ENCODE measurements around the gene PRKD1.
"Not testable (repeated sequence)": the region's sequence is repeated elsewhere in the genome, so short reads cannot be mapped to it uniquely, and the experiment has no call there.

PRKD1 gene

GRCh38 chr14:29740491-29740890 lies 187.2 kb downstream of the PRKD1 start:
- DNase-seq (ENCODE audit: low read depth) = no peak

- DNase-seq (ENCODE audit: low read depth) = no peak
Measured at GRCh38 chr14:29738950-29739349, 188.7 kb downstream of the PRKD1 start.

- no peak for DNase-seq (ENCODE audit: low read depth)
Measured at GRCh38 chr14:29738056-29738455, 189.6 kb downstream of the PRKD1 start.

GRCh38 chr14:29735459-29735858 lies 192.2 kb downstream of the PRKD1 start:
- no peak for DNase-seq (ENCODE audit: low read depth)

GRCh38 chr14:29734732-29735131 lies 192.9 kb downstream of the PRKD1 start:
- DNase-seq (ENCODE audit: low read depth) = no peak

GRCh38 chr14:29726560-29727331 lies 200.9 kb downstream of the PRKD1 start:
- not testable (repeated sequence) for DNase-seq (ENCODE audit: low read depth)

- no peak for DNase-seq (ENCODE audit: low read depth)
Measured at GRCh38 chr14:29724991-29725390, 202.7 kb downstream of the PRKD1 start.

GRCh38 chr14:29722831-29723230 lies 204.8 kb downstream of the PRKD1 start:
- DNase-seq (ENCODE audit: low read depth) = no peak

GRCh38 chr14:29721586-29721985 lies 206.1 kb downstream of the PRKD1 start:
- no peak for DNase-seq (ENCODE audit: low read depth)

GRCh38 chr14:29717901-29718300 lies 209.7 kb downstream of the PRKD1 start:
- no peak for DNase-seq (ENCODE audit: low read depth)

GRCh38 chr14:29716150-29716549 lies 211.5 kb downstream of the PRKD1 start:
- DNase-seq (ENCODE audit: low read depth) = no peak

- DNase-seq (ENCODE audit: low read depth) = no peak
Measured at GRCh38 chr14:29712601-29713000, 215.0 kb downstream of the PRKD1 start.

GRCh38 chr14:29710015-29710414 lies 217.6 kb downstream of the PRKD1 start:
- DNase-seq (ENCODE audit: low read depth) = no peak

GRCh38 chr14:29709490-29709889 lies 218.2 kb downstream of the PRKD1 start:
- no peak for DNase-seq (ENCODE audit: low read depth)

GRCh38 chr14:29706700-29707099 lies 220.9 kb downstream of the PRKD1 start:
- DNase-seq (ENCODE audit: low read depth) = no peak

- no peak for DNase-seq (ENCODE audit: low read depth)
Measured at GRCh38 chr14:29705801-29706200, 221.8 kb downstream of the PRKD1 start.

GRCh38 chr14:29689597-29689996 lies 238.1 kb downstream of the PRKD1 start:
- not testable (repeated sequence) for DNase-seq (ENCODE audit: low read depth)

- DNase-seq (ENCODE audit: low read depth) = no peak
Measured at GRCh38 chr14:29687866-29688265, 239.8 kb downstream of the PRKD1 start.

GRCh38 chr14:29687071-29687765 lies 240.4 kb downstream of the PRKD1 start:
- no peak for DNase-seq (ENCODE audit: low read depth)

- DNase-seq (ENCODE audit: low read depth) = no peak
Measured at GRCh38 chr14:29684926-29685325, 242.7 kb downstream of the PRKD1 start.

- DNase-seq (ENCODE audit: low read depth) = no peak
Measured at GRCh38 chr14:29682789-29683188, 244.9 kb downstream of the PRKD1 start.

GRCh38 chr14:29681316-29681715 lies 246.3 kb downstream of the PRKD1 start:
- DNase-seq (ENCODE audit: low read depth) = no peak

GRCh38 chr14:29674566-29675285 lies 252.9 kb downstream of the PRKD1 start:
- DNase-seq (ENCODE audit: low read depth) = no peak

All from stimulated activated CD8-positive, alpha-beta memory T cell treated with anti-CD3 and anti-CD28 coated beads, Interleukin-12 subunit alpha, Interleukin-12 subunit beta, amount 100 ng/mL, for 4 hours (primary cell).